NCI-H1436 treated with DMSO at 0.1 percent for 48 hours (cell line): ENCODE results near the gene ADGRL1.
"Not testable (repeated sequence)": the region's sequence is repeated elsewhere in the genome, so short reads cannot be mapped to it uniquely, and the experiment has no call there.

Source experiments
- DNase-seq: peaks from one replicate; lab custom pipeline; 2025; lab: John Stamatoyannopoulos, UW

Gene ADGRL1

DNA sequence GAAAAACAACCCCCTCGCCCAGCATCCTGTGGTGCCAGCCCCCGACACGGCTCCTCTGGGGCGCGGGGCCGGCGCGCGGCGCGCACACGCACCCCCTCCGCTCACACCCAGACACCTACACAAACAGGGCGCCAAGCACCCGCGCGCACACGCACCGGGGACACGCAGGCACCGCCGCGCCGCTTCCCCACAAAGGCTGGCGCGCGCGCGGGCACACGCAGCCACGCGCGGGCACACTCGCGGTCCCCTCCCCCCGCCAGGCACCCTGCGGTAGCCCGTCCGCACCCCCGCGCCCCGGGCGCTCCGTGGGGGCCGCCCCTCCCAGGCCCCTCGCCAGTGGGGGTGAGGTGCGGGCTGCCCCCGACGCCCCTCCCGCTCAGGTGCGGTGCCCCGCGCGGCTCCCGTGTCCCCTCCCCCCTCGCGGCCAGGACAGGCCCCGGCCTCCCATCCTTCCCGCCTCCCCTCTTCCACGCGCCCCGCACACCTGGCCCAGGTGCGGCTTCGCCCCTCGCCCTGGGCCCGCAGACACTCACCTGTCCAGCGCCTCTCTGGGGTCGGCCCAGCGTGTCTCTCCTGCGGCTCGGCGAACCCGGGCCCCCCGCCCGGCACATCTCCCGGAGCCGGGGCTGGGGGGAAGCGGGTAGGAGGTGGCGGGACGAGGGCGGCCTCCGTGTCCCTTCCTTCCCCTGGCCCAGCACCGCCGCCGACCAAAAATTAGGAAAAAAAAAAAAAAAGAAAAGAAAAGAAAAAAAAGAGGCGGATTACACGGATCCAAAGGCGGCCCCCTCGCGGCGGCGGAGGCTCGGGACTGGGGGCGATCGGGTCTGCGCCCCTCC lies at the start of gene ADGRL1:
Gene ADGRL1, minus strand, starts transcription at position 718 of the 836 bp plus-strand sequence. CDS start 22,567 bp downstream, outside the sequence.
- DNase-seq: not testable (repeated sequence)

DNA sequence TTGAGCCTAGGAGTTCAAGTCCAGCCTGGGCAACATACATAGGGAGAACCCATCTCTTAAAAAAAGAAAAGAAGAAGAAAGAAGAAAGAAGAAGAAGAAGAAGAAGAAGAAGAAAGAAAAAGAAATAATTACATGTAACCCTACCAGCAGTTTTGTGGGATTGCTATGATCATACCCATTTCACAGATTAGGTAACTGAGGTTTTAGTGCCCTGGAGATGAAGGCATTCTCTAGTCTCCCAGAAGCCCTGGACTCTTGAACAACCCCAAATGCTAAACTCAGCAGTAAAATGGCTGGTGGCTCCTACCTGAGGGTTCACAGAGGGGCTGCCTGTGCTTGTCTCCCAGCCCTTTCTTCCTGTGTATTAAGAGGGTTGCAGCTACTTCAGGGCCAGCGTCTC lies 49.3 kb upstream of the ADGRL1 start:
- DNase-seq: not testable (repeated sequence)

DNA sequence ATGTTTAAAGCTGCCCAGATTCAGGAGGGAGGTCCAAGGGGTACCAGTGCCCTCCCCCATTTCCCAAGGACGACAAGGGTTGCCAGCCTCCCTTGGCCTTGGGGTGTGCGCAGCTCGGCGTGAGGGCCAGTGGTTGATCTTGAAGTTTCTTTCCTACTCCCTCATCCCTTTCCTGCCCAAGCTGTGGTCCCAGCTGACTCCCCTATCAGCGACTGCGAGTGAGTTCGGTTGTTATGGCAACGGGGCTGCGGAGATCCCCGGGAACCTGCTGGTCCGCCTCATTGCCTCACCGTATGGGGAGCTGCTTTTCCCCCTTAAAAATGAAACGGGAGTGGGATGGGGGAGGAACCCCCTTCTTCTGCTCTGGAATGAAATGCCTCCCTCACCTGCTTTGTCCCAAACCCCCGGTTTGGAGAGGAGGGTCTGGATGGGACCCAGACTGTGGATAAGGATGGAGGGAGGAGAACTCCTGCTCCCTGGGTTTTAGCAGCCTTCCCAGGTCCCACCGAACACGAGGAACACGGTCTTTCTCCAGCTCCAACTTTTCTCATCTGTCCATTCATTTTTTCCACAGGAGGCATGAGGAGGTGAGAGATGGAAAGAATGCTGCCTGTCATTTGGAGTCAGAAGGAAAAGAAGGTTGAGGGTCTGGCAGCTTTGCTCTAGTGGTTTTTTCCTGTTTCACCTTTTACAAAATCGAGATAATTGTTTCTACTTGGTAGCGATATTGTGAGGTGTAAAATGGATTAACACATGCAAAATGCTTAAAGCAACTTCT lies 48.0 kb upstream of the ADGRL1 start:
- not testable (repeated sequence) for DNase-seq

DNA sequence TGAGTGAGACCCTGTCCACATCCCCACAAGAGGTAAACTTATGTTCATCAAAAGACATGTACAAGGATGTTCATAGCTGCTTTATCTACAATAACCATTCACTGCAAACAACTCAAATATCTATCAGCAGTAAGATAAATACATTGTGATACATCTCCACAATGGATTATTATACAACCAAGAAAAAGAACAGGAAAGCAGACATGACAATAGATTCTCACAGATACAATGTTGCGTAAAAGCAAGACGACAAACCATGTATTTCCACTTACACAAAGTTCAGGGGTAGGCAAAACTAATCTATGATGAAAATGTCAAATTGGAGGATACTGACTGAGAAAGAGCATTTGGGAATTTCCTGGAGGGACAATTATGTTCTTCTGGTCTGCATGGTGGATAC lies 46.2 kb upstream of the ADGRL1 start:
- DNase-seq: not testable (repeated sequence)

DNA sequence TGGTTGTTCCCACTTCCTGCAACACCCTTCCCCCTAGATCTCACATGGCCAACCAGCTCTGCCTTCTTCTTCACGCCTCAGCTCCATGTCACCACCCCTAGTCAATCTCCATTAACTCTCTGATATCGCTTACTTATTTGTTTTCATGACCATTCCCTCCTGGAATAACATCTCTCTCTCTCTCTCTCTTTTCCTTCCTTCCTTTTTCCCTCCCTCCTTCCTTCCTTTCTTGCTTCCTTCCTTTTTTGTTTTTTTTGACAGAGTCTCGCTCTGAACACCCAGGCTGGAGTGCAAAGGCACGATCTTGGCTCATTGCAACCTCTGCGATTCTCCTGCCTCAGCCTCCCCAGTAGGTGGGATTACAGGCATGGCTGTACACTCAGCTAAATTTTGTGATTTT lies 44.9 kb upstream of the ADGRL1 start:
- DNase-seq: no peak

DNA sequence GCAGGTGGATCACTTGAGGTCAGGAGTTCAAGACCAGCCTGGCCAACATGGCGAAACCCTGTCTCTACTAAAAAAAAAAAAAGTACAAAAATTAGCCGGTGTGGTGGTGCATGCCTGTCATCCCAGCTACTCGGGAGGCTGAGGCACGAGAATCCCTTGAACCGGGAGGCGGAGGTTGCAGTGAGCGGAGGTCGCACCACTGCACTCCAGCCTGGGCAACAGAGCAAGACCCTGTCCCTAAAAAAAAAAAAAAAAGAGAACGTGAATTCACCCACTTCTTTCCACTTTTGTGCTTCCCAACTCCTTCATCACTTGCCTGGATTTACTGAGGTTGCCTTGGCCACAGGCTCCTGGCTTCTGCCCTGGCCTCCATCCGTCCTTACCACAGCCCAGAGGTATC lies 44.3 kb upstream of the ADGRL1 start:
- DNase-seq: not testable (repeated sequence)

DNA sequence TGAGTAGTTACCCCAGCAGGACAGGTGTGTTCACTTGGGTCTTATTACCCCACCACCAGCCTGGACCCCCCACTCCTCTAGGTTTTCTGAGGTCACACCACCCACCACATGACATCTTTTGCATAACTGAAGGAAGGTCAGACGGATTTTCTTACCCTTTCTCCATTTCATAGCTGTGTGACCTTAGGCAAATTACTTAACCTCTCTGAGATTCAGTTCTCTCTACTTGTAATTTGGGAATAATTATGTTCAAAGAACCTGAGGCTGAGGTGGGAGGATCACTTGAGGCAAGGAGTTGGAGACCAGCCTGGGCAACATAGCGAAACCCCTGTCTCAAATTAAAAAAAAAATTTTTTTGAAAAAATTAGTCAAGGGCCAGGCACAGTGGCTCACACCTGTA lies 43.9 kb upstream of the ADGRL1 start:
- DNase-seq: not testable (repeated sequence)

DNA sequence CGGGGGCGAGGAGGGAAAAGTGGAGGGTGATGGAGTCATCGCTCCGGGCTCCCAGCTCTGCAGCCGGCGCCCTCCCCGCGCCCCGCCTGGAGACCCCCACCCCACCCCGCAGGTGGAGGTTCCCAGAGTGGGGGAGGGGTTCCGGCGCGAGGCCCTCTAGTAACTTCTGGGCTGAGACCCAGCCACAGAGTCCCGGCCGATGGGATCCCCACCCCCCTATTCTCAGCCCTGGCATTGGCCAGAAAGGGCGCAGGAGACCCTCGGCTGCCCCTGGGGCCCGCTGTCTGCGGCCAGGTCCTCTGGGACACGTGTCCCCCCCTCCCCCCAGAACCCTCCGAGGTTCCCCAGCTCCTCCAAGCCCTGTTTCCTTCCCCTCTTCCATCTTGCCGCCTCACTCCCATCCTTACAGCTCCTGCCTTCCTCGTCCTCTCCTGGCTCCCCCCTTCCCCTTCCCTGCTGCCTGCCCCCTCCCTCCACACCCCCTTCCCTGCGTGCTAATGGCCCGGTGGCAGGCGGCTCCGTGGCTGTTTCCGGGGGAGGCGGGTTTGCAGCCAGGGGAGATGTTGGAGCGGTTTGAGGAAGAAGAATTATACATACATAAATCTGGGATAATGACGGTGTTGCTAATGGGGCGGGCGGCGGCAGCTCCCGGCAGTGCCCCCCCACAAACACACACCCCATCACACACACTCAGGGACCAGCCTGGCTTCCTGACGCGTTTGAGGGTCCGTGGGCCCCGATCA lies 43.2 kb upstream of the ADGRL1 start:
- not testable (repeated sequence) for DNase-seq

DNA sequence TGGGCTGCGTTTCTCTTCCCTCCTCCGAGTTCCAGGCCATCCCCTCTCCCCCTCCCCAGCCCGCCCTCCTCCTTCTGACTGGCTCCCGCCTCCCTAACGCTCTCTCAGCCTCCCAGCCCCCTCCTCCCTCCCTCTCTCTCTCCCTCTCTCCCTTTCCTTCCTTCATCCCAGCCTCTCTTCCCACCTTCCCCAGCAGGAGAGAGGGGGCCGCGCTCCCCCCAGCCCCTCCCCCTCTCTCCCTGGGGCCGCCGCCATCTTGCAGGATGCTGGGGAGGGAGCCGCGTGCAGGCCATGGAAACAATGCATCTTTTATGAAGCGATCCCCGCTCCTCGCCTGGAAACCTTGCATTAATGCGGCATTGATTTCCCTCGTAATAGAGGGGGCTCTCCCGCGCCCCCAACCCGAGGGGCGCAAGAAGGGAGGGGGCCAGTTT lies 42.6 kb upstream of the ADGRL1 start:
- DNase-seq: no peak

DNA sequence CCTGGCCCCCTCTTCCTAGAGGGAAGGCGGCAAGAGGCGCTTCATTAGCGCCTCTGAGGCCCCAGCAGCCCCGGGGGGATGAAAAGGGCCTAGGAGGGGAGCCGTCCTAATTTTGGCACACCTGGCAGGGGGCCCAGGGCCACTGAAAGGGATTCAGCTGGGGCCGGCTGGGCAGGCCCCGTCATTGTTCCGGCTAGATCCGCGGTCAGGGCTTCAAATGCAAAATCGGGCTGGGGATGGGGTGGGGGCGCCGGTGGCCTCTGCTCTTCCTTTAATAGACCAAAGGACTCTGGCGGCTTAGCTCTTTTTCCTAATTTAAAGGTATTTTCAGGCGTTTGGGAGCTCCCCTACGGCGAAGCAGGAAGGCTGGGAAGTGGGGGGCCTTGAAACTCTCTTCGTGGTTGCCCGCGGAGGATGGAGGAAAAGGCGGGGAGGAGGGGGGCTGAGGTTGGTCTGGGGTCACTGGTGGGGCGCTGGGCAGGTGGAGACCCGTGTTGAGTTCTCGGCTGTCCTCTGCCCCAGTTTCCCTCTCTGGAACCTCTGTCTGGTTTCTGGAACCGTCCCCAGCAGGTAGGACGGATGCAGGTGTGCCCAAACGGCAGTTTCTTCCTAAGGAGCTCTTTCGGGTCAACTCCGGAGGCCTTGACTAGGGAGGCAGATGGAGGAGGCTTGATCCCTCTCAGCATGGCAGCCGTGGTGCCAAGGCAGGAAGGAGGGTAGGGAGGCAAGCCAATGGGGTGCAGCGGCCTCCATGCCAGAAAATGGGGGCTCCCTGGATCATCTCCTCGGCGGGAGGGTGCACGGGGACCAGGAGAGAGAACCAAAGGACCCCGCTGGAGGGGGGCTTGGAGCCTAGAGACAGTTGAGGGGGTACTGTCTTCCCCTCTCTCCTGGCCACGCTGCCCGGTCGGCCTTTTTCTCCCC lies 41.8 kb upstream of the ADGRL1 start:
- DNase-seq: not testable (repeated sequence)

DNA sequence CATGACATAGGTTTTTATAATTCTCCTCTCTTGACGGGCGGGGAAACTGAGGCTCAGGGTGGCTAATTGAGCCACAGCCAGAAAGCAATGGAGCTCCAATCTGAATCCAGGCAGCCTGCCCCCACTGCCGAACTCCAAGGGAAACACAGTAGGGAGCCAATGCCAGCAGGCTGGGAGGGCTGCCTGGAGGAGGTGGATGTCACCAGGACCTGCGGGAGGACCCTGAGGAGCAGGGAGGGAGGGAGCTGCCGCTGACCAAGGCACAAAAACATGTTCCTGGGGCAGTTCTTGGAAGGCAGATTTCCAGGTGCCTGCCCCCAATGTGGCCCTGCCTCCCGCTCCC lies 41.2 kb upstream of the ADGRL1 start:
- not testable (repeated sequence) for DNase-seq

DNA sequence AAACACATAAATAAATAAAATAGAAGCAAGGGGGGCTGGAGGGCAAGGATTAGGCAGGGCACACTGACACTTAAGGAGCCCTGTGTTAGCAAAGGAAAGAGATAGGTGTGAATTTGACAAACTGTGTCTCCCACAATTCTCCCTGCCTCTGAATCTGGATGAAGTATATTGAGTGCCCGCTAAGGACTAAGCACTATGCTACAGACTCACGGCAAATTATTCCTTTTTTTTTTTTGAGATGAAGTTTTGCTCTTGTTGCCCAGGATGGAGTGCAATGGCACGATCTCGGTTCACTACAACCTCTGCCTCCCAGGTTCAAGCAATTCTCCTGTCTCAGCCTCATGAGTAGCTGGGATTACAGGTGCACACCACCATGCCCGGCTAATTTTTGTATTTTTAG lies 38.4 kb upstream of the ADGRL1 start:
- DNase-seq: not testable (repeated sequence)

DNA sequence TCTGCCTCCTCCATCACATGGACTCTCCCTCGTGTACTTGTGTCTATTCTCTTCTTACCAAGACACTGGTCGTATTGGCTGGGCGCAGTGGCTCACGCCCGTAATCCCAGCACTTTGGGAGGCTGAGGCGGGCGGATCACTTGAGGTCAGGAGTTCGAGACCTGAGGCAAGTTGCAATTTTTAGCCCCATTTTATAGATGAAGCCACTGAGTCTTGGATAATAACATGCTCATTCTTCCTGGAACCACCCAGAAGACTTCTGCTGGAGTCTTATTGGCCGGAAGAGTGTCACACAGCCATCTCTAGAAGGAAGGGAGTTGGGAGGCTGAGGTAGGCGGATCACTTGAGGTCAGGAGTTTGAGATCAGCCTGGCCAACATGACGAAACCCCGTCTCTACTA lies 37.7 kb upstream of the ADGRL1 start:
- DNase-seq: not testable (repeated sequence)

DNA sequence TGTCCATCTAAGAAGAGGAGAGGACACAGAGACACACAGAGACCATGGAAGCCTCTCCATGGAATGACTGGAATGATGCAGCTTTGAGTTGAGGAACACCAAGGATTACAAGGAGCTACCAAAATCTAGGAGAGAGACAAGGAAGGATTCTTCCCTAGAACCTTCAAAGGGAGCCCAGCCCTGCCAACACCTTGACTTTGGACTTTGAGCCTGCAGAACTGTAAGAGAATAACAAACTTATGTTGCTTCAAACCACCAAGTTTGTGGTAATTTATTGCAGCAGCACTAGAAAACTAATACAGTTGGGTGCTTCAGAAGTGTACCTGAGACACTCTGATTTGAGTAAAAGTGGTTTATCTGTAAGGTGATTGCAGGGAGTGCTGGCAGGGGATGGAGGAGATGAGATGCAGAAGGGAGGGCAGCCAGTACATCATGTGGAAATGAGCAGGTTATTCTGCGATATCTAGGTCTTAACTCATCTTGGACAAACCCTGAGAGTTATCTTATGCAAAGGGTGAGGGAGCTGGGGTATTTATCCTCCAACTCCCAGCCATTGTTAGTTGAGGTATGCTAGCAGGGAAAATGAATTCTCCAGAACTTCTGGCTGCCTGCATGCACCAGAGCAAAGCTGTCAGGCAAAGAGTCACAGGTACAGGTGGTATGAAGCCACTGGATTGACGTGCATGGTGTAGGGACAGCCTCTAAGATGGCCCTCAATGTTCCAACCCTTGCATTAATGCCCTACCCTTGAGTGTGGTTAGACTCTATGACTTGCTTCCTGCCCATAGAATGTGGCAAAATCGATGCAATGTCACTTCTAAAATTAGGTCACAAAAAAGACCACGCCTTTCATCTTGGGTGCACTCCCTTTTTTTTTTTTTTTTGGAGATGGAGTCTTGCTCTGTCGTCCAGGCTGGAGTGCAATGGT lies 31.3 kb upstream of the ADGRL1 start:
- no peak for DNase-seq

DNA sequence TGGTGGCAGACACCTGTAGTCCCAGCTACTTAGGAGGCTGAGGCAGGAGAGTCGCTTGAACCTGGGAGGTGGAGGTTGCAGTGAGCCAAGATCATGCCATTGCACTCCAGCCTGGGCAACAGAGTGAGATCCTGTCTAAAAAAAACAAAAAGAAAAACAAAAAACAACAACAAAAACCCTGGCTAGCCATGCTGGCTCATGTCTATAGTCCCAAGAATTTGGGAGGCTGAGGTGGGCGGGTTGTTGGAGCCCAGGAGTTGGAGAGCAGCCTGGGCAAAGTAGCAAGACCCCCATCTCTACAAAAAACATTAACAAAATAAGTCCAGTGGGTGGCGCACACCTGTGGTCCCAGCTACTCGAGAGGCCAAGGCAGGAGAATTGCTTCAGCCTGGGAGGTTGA lies 27.0 kb upstream of the ADGRL1 start:
- DNase-seq: not testable (repeated sequence)

DNA sequence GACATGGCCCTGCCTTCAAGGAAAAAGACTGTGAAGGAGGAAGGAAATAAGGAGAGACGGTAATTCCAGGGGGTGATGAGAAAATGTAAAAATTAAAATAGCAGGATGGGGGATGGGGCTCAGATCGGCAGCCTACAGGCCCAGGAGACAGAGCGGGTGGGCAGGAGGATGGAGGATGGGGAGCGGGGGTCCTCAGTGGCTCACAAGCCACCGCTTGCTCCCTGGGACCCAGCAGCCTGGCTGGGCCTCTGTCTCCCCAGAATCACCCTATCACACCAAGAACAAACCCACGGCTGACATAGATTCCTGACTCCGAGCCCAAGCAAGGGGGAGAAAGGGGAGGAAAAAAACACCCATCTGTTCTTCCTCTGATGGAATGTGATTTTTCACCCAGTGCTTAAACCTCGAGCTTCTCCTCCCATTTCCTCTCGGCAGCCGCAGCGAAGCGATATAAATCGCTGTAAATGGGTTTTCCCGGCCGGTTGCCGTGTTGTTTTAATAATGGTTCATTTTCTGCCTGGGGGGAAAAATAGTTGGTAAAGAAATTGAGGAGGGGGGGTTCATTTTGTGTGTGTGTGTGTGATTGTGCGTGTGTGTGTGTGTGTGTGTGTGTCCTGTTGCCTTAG lies 22.6 kb upstream of the ADGRL1 start:
- not testable (repeated sequence) for DNase-seq

DNA sequence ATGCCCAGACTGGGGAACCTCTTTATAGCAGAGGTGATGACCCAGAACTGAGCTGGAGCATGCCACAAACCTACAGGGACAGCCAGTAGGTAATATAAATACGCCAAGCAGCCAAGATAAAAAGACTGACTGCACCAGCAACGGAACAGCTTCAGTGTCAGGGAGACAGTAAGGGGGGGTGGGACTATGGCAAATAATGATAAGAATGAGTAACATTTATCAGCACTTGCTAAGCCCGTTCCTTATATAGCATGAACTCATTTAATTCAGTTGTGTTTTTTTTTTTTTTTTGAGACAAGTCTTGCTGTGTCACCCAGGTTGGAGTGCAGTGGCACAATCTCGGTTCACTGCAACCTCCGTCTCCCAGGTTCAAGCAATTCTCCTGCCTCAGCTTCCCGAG lies 20.5 kb upstream of the ADGRL1 start:
- not testable (repeated sequence) for DNase-seq

DNA sequence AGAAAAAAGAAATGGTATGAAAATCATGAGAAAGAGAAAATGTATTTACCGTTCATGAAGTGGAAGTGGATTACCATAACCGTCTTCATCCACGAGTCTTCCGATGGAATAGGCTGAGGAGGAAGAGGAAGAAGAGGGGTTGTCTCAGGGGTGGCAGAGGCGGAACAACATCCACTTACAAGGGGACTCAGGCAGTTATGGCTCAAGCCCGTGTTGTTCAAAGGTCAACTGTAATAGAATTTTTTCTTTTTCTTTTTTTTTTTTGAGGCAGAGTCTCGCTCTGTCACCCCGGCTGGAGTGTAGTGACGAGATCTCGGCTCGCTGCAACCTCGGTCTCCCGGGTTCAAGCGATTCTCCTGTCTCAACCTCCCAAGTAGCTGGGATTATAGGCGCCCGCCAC lies 16.9 kb upstream of the ADGRL1 start:
- no peak for DNase-seq

DNA sequence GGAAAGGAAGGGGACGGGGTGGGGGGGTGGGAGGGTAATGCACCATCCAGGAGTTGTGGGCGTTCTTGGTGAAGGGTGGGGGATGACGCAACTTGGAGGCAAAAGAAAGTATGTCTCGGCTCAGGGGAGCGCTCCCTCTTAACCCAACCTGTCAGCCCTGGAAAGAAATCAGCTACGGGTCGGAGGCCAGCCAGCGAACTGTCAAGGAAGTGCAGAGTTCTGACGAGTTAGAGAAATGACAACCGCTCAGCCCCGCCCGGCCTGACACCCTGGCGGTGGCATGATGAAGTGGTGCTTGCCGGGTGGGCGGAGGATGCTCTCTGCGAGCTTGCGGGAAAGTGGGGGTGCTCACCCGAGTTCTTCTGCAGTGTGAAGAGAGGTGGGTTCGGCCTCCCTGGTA lies 15.4 kb upstream of the ADGRL1 start:
- not testable (repeated sequence) for DNase-seq
